Natural killer cell treated with Interleukin-12 subunit alpha and Interleukin-12 subunit beta and Interleukin-15 and Interleukin-18, amount 100 ng/mL, for 72 hours (primary cell): ENCODE data around the gene ICE2. TPM values are rescaled to one million over a fixed set of nuclear protein-coding genes. Genes with fewer than 3 reads are reported as not detected.

Experiments
- ATAC-seq, 2 donors: fragments of 150-1000 bp; cut with Tn5 transposase in 1 of 2; sonication (Bioruptor Pico), chemical (Tn5 transposase) in 1 of 2; 2 replicates each; pipeline ENCODE4 v1.10.0; 2021
- DNase-seq: peaks from one replicate; pipeline ENCODE4 v3.0.0; 2022; ENCODE audit warnings: low spot score
- H3K27ac Mint-ChIP-seq, 2 donors: 1 replicate in 1 of 2; 2 replicates in 1 of 2; pipeline ENCODE4 v1.8.0; 2022; ENCODE audit warnings: mixed read lengths in 2 of 2, mild to moderate bottlenecking in 1 of 2, moderate library complexity in 1 of 2
- H3K27me3 Mint-ChIP-seq, 2 donors: 1 replicate in 1 of 2; 2 replicates in 1 of 2; pipeline ENCODE4 v1.8.0; 2022; ENCODE audit warnings: mixed read lengths in 2 of 2
- H3K36me3 Mint-ChIP-seq: one replicate; pipeline ENCODE4 v1.8.0; 2022; ENCODE audit warnings: mixed read lengths
- H3K4me1 Mint-ChIP-seq, 2 donors: 1 replicate in 1 of 2; 2 replicates in 1 of 2; pipeline ENCODE4 v1.8.0; 2022; ENCODE audit warnings: low read depth in 2 of 2, mixed read lengths in 2 of 2, mild to moderate bottlenecking in 1 of 2
- H3K4me3 Mint-ChIP-seq: one replicate; pipeline ENCODE4 v1.8.0; 2022; ENCODE audit warnings: mixed read lengths
- H3K9me3 Mint-ChIP-seq: 2 replicates; pipeline ENCODE4 v1.8.0; 2022; ENCODE audit warnings: mixed read lengths
- total RNA-seq, 2 donors: library from RNA; stranded (reverse); gene quantifications; one replicate each; pipeline ENCODE4 v1.2.3, GENCODE V29; 2022

The ICE2 gene
- 10 to 100 TPM; 38.9 to 79.4 TPM for total RNA-seq

DNA sequence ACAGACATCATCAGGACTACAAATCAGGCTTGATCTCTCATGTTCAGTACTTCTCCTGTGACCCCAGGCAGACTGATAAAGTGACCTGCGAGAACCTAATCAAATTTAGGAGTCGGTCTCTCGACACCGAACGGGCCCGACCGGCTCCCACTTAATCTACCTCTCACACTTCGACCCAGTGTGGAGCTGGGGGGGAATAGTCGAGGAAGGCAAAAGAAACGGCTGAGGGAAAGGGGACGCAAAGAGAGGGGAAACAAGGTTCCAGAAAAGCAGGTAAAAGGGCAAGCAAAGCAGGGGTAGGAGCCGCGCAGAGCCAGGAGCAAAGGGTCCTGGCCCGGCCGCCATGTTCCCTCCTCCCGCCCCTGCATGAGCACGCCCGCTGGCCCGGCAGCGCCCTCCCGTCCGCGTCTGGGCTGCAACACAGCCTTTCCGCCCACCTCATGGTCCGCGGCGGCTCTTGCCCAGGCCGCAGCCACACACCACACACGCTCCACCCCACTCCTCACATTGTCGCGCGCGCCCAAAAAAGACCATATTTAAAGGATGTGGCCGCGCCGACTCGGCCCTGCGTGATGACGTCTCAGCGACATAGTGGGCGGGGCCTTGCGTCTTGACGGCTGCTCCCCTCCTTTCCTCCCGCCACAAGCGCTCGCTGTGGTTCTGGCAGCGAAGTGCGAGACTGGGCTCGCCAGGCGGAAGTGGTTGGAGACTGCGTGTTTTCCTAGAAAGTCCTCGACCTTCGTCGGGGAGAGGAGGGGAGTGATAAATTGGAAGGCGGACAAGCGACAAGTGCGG, at the start of gene ICE2:
TSS of gene ICE2 (minus strand) at position 577 of the 795 bp plus-strand sequence. CDS start 1,165 bp downstream, outside the sequence.
- DNase-seq: peak; percentile 99
- ATAC-seq: peak; percentile 96 to 97
- no peaks in the 10 kb centered on the region for H3K27me3 Mint-ChIP-seq
- H3K36me3 Mint-ChIP-seq: peaks cover 14% of the 10 kb centered on the region
- no peaks in the 10 kb centered on the region for H3K9me3 Mint-ChIP-seq
- H3K4me1 Mint-ChIP-seq: peaks cover 34 to 47% of the 10 kb centered on the region in 2 donors
- H3K27ac Mint-ChIP-seq: peak within 1 kb of the TSS; percentile 92 to 96
- H3K4me3 Mint-ChIP-seq: peak within 1 kb of the TSS; percentile 99

DNA sequence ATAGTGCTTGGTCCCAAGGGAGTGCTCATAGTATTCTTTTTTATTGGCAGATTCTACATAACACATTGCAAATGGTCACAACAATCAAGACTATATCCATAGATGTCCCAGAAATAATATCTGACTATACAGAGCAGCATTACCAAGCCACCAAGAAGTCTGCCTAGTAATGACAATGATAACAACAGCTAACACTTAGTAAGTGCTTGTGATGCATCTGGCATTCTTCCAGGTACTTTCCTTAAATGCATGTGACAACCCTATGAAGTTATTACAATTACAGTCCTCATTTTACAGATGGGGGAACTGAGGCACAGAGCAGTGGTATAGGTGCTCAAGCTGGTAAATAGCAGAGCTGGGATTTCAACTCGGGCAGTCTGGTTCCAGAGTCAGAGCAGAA, 49.6 kb upstream of the ICE2 start:
- ATAC-seq (peak; percentile 69 to 74), DNase-seq (no peak)

GRCh38 chr15:60527456-60527855, 48.5 kb upstream of the ICE2 start:
- H3K4me3 Mint-ChIP-seq: peak overlapping the region; percentile 69
- H3K36me3 Mint-ChIP-seq: peaks cover 39% of the 10 kb centered on the region
- no peaks in the 10 kb centered on the region for H3K9me3 Mint-ChIP-seq
- no peak for DNase-seq
- H3K27ac Mint-ChIP-seq: peak overlapping the region; percentile 84 to 87
- no peaks in the 10 kb centered on the region for H3K27me3 Mint-ChIP-seq
- no peak for ATAC-seq
- H3K4me1 Mint-ChIP-seq: peaks cover 67 to 74% of the 10 kb centered on the region in 2 donors

More for the DNA sequence above, 49.6 kb upstream of the ICE2 start:
- H3K36me3 Mint-ChIP-seq: peaks cover 42% of the 10 kb centered on the region
- peaks cover 72 to 84% of the 10 kb centered on the region in 2 donors for H3K4me1 Mint-ChIP-seq
- H3K27me3 Mint-ChIP-seq: no peaks in the 10 kb centered on the region
- no peaks in the 10 kb centered on the region for H3K9me3 Mint-ChIP-seq
- peak overlapping the region; percentile 69 for H3K4me3 Mint-ChIP-seq
- peak overlapping the region; percentile 84 to 87 for H3K27ac Mint-ChIP-seq

- DNase-seq (peak; percentile 61), ATAC-seq (peak; percentile 81 to 84)
- Mint-ChIP-seq H3K9me3 (no peaks in the 10 kb centered on the region), H3K27me3 (no peaks in the 10 kb centered on the region), H3K36me3 (peaks cover 44% of the 10 kb centered on the region), H3K27ac (peak overlapping the region; percentile 84 to 87), H3K4me1 (peaks cover 67 to 75% of the 10 kb centered on the region in 2 donors), H3K4me3 (peak overlapping the region; percentile 69)
Measured at GRCh38 chr15:60526127-60526616, 47.2 kb upstream of the ICE2 start.

GRCh38 chr15:60525341-60526039, 46.5 kb upstream of the ICE2 start:
- no peak for ATAC-seq
- H3K4me3 Mint-ChIP-seq: peak overlapping the region; percentile 69
- DNase-seq: no peak
- no peaks in the 10 kb centered on the region for H3K9me3 Mint-ChIP-seq
- H3K27ac Mint-ChIP-seq: peak overlapping the region; percentile 84 to 87
- peaks cover 46% of the 10 kb centered on the region for H3K36me3 Mint-ChIP-seq
- H3K27me3 Mint-ChIP-seq: no peaks in the 10 kb centered on the region
- peaks cover 67 to 75% of the 10 kb centered on the region in 2 donors for H3K4me1 Mint-ChIP-seq

DNA sequence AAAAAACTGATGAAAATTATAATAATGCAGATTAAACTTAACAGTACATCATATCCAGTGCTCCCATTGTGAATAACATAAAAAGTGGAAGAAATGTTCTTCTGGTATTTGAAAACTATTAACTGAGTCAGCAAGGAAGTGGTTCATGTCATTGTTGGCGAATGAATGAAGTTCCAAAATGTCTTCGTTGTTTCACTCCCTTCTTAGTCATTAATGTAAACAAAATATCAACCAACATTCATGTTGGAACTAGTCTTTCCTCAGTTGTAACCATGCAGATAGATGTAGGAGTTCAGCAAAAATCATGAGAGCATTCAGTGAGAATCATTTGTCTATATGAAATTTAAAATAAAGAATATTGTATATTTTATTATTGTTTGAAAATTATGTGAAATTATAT, 44.1 kb upstream of the ICE2 start:
- H3K9me3 Mint-ChIP-seq: no peaks in the 10 kb centered on the region
- DNase-seq (no peak), ATAC-seq (no peak)
- no peaks in the 10 kb centered on the region for H3K27me3 Mint-ChIP-seq
- peaks cover 79 to 85% of the 10 kb centered on the region in 2 donors for H3K4me1 Mint-ChIP-seq
- H3K36me3 Mint-ChIP-seq: peaks cover 50% of the 10 kb centered on the region
- H3K4me3 Mint-ChIP-seq: no peak overlapping the region
- H3K27ac Mint-ChIP-seq: peak overlapping the region; percentile 84 to 87

GRCh38 chr15:60520825-60521368, 42.0 kb upstream of the ICE2 start:
- Mint-ChIP-seq H3K4me1 (peaks cover 67 to 70% of the 10 kb centered on the region in 2 donors), H3K27me3 (no peaks in the 10 kb centered on the region), H3K4me3 (peak overlapping the region; percentile 81), H3K9me3 (no peaks in the 10 kb centered on the region), H3K36me3 (peaks cover 38% of the 10 kb centered on the region), H3K27ac (peak overlapping the region; percentile 76 to 87)
- DNase-seq (peak; percentile 71), ATAC-seq (peak; percentile 57 to 76)

DNA sequence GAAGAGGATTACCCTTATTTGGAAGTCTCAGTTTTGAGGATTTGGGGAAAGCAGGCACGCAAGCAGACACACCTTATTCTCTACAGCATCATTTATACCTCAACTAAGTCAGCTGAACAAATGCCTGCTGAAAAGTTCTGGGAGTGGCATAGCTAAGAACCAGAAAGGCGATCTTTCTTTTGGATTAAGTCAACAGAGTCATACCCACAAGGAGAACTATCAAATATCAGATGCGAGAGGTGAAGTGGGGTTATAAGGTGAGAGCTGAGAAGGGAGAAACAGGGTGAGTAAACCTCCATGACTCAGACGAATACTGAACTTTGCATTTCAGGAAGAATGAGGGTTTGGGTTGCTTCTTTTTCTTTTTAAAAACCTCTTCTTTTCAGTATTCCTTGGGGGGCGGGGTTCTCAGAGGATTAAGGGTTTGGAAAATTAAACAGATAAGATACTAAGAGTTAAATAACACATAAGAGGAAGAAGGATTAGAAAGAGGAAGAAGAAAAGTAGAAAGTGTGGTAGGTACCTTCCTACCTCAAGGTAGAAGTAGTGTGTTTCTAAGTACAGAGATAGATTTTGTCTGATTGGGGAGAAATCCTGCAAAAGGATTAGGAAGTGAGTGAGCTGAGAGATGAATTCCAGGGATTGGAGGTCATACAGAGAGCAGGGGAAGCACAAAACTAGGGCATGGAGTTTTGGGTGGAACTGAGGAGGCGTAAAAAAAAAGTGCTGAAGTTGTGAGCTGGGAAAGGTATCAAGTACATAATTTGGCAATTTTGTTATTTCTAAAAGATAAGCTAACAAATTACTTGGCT, 41.3 kb upstream of the ICE2 start:
- peak overlapping the region; percentile 81 for H3K4me3 Mint-ChIP-seq
- no peaks in the 10 kb centered on the region for H3K27me3 Mint-ChIP-seq
- peak; percentile 53 to 83 for ATAC-seq
- no peak for DNase-seq
- no peaks in the 10 kb centered on the region for H3K9me3 Mint-ChIP-seq
- H3K36me3 Mint-ChIP-seq: peaks cover 32% of the 10 kb centered on the region
- H3K4me1 Mint-ChIP-seq: peaks cover 60 to 63% of the 10 kb centered on the region in 2 donors
- peak overlapping the region; percentile 76 to 87 for H3K27ac Mint-ChIP-seq

- Mint-ChIP-seq H3K27me3 (no peaks in the 10 kb centered on the region), H3K4me3 (peak overlapping the region; percentile 81), H3K36me3 (peaks cover 25% of the 10 kb centered on the region), H3K4me1 (peaks cover 53 to 54% of the 10 kb centered on the region in 2 donors), H3K27ac (peak overlapping the region; percentile 76 to 87), H3K9me3 (no peaks in the 10 kb centered on the region)
- peak in 1 of 2 donors; percentile 53 for ATAC-seq
- DNase-seq: no peak
Measured at GRCh38 chr15:60519218-60519617, 40.3 kb upstream of the ICE2 start.

- Mint-ChIP-seq H3K27me3 (no peaks in the 10 kb centered on the region), H3K36me3 (peaks cover 26% of the 10 kb centered on the region), H3K4me1 (peaks cover 52 to 54% of the 10 kb centered on the region in 2 donors), H3K27ac (peak overlapping the region; percentile 76 to 87), H3K9me3 (no peaks in the 10 kb centered on the region), H3K4me3 (peak overlapping the region; percentile 8)
- ATAC-seq (peak in 1 of 2 donors; percentile 49), DNase-seq (no peak)
Measured at GRCh38 chr15:60518511-60518910, 39.6 kb upstream of the ICE2 start.

GRCh38 chr15:60514261-60514881, 35.4 kb upstream of the ICE2 start:
- Mint-ChIP-seq H3K27ac (peak overlapping the region; percentile 51 to 76), H3K4me1 (peaks cover 47 to 48% of the 10 kb centered on the region in 2 donors), H3K27me3 (no peaks in the 10 kb centered on the region), H3K9me3 (no peaks in the 10 kb centered on the region), H3K36me3 (peaks cover 31% of the 10 kb centered on the region), H3K4me3 (no peak overlapping the region)
- DNase-seq (no peak), ATAC-seq (no peak)

DNA sequence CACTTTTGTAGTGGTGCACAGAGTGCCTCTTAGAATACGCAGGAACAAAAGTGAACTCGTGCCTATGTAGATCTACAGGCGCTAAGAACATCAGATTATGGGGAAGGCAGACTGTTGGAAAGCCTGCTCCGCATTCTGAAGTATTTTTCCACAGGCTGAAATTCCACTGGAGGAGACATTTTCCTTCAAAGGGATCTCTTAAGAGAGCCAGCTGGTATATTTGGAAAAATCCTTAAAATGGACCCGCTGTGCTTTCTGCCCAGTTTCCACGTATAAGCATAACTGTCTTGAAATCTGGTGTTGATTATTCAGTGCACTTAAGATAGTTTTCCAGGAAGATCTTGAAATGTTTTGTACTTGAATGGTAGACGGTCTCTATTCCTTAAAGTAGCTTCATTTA, 34.7 kb upstream of the ICE2 start:
- ATAC-seq: no peak
- Mint-ChIP-seq H3K4me1 (peaks cover 47 to 48% of the 10 kb centered on the region in 2 donors), H3K9me3 (no peaks in the 10 kb centered on the region), H3K27me3 (no peaks in the 10 kb centered on the region), H3K36me3 (peaks cover 28% of the 10 kb centered on the region), H3K4me3 (no peak overlapping the region), H3K27ac (peak overlapping the region; percentile 51 to 76)
- no peak for DNase-seq
